T follicular helper cell (primary cell): ENCODE measurements around the gene LSM5.
"Not testable (repeated sequence)": the region's sequence is repeated elsewhere in the genome, so short reads cannot be mapped to it uniquely, and the experiment has no call there.

ENCODE experiments used
- DNase-seq: peaks from one replicate; pipeline ENCODE4 v3.0.0-alpha.2; 2020; ENCODE audit warnings: low read depth

The LSM5 gene

GRCh38 chr7:32506266-32507054 is 16.3 kb upstream of the LSM5 start:
- no peak for DNase-seq

DNA sequence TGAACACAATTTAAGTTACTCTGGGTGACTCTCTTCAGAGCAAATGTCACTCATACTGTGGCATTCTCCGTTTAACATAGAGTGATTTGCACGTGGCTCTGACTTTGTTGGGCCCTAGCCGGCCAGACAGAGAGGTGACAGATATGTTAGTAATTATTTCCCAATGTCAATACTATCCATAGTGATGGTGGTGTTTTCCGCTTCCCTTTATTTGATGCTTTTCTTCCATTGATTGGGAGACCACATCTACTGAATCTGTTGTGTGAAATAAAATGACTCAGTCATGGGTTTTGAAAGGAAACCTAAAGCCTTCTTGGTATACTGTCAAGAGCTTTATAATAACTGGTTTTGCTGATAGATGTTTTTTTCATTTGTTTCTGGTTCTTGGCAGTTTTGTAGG is 12.5 kb upstream of the LSM5 start:
- DNase-seq = no peak

DNA sequence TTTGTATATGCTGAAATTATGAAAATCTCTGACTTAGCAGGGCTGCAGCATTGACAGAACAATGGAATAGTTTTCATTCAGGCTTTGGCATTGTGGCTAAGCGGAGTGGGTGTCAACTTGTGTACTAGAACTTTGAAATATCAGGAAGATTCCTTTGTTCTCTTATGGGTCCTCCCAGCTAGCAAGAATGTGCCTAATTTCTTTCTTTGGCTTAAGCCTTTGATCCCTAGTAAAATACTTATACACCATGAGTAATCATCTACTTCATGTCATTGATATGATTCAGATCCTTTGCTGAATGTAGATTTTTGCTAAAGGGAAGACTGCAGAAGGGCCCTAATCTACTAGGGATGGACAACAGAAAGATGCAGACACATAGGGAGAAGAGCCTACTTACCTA is 11.3 kb upstream of the LSM5 start:
- DNase-seq = no peak

DNA sequence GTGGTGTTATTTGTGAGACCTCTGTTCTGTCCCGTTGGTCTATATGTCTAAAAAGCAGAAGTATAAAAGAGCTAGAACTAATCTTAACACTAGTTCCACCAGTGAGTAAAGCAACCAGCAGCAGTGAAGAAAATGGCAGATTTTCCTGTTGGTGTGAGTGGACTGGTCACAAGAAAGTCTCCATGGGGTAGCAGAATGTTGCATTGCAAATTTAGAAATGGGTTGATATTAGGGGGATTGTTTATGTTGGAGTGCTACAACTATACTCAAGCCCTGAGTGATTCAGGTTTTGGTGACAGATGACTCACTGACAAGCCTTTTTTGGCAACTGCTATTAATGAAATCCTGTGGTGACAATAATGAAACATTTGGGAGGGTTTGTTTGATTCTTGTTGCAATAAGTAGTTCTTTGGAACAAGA is 10.8 kb upstream of the LSM5 start:
- no peak for DNase-seq

- DNase-seq = not testable (repeated sequence)
These were observed 10.0 kb upstream of the LSM5 start for GRCh38 chr7:32500216-32500615.

DNA sequence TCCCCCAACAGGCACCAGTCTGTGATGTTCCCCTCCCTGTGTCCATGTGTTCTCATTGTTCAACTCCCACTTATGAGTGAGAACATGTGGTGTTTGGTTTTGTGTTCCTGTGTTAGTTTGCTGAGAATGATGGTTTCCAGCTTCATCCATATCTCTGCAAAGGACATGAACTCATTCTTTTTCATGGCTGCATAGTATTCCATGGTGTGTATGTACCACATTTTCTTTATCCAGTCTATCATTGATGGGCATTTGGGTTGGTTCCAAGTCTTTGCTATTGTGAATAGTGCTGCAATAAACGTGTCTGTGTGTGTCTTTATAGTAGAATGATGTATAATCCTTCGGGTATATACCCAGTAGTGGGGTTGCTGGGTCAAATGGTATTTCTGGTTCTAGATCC is 9.6 kb upstream of the LSM5 start:
- not testable (repeated sequence) for DNase-seq

- no peak for DNase-seq
These were observed 6.1 kb upstream of the LSM5 start for GRCh38 chr7:32496052-32496813.

- peak; percentile 98 for DNase-seq
These were observed 5.3 kb upstream of the LSM5 start, which contains the start of gene AVL9 for GRCh38 chr7:32495298-32496051. AVL9 (plus strand) TSS chr7:32495489; CDS start chr7:32495710, 221 bp downstream.

- no peak for DNase-seq
These were observed 4.7 kb upstream of the LSM5 start for GRCh38 chr7:32494946-32495297.

- no peak for DNase-seq
These were observed 423 bp downstream of the LSM5 start for GRCh38 chr7:32489788-32490126.

DNA sequence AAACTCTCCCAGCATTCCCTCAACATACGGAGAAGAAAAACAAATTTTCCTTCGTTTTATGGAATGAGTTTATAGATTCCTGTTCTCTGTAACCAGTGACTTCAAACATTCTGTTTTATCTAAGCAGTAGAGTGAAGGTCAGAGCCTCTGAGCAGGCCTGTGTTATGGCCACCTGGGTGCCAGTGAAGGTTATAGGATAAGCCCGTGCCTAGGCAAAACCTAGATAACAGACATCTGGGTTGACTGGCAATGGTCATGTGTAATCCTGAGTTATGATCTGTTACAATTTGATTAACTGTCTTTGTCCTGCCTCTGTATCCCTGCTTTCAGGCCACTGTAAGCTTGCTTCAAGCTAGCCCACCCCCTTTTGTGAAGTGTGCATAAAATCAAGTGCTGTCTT is 8.3 kb downstream of the LSM5 start:
- DNase-seq = no peak

GRCh38 chr7:32481176-32481575 is 9.0 kb downstream of the LSM5 start:
- DNase-seq = no peak

DNA sequence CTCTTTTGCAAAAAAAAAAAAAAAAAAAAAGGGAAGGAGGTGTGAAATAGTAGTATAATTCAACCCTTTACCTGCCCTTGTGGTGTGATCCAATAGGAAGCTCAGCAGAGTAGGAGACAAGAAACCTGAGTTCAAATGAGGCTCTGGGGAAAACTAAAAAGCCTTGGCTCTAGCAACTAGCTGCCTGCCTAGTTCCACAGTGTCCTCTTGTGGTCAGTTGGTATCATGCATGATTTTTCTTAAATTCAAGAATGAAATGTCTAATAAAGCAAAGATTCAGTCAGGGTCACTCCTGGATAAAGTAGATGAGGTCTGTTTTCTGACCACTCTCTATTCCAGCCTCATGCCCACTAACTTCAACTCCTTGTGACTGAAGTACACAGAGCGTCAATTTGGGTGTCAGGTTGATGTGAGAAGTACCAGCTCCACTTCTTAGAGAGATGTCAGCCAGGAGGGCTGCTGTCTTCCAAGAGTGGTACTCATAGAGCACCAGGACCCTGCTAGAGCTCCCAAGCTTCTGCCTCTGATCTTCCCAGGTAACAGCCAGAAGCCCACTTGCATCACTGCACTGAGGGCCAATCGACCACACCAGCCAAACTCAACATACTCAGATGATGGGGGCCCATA is 10.5 kb downstream of the LSM5 start:
- no peak for DNase-seq

- DNase-seq = no peak
These were observed 12.6 kb downstream of the LSM5 start for GRCh38 chr7:32477649-32477980.

DNA sequence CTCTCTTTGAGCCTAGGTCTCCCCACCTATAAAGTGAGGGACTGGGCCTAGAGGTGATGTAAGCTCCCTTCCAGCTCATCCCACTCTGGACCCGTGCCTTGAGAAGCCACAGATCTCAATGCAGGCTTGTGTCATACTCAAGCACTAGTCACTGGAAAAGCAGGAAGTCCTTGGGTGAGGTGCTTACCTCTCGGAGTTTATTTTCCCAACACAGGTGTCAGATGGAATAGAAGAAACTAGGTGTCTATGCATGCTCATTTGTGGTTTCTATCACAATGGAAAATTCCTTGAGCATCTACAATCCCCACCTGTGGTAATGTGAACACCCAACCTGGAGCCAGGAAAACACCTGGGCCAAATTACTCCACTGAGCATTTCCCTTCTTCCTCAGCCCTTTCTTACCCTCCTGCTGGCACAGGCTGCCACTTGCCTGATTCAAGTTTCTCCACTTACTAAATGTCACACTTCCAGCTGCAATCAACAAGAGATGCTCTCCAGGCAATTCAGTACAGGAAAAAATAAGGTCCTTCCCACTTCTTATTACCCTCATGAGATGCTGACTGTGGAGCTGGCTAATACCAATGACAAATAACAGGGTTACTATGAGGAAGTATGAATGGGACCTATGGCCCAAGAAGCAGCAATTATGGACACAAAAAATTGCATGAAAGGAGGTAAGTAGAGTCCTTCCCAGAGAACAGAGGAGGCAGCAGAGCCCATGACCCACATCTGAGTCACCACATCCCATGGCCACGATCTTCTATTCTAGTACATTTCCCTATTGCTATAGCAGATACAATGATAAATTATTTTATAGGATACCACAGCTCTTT is 13.1 kb downstream of the LSM5 start:
- DNase-seq = no peak

GRCh38 chr7:32474008-32474407 is 16.2 kb downstream of the LSM5 start:
- no peak for DNase-seq

DNA sequence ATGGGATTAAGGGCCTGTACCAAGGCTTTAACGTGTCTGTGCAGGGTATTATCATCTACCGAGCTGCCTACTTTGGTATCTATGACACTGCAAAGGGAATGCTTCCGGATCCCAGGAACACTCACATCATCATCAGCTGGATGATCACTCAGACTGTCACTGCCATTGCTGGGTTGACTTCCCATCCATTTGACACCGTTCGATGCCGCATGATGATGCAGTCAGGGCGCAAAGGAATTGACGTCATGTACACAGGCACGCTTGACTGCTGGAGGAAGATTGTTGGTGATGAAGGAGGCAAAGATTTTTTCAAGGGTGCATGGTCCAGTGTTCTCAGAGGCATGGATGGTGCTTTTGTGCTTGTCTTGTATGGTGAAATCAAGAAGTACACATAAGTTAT is 18.2 kb downstream of the LSM5 start:
- no peak for DNase-seq

- no peak for DNase-seq
These were observed 19.3 kb downstream of the LSM5 start for GRCh38 chr7:32470871-32471270.

DNA sequence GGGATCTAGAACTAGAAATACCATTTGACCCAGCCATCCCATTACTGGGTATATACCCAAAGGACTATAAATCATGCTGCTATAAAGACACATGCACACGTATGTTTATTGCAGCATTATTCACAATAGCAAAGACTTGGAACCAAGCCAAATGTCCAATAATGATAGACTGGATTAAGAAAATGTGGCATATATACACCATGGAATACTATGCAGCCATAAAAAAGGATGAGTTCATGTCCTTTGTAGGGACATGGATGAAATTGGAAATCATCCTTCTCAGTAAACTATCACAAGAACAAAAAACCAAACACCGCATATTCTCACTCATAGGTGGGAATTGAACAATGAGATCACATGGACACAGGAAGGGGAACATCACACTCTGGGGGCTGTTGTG is 20.2 kb downstream of the LSM5 start:
- not testable (repeated sequence) for DNase-seq

DNA sequence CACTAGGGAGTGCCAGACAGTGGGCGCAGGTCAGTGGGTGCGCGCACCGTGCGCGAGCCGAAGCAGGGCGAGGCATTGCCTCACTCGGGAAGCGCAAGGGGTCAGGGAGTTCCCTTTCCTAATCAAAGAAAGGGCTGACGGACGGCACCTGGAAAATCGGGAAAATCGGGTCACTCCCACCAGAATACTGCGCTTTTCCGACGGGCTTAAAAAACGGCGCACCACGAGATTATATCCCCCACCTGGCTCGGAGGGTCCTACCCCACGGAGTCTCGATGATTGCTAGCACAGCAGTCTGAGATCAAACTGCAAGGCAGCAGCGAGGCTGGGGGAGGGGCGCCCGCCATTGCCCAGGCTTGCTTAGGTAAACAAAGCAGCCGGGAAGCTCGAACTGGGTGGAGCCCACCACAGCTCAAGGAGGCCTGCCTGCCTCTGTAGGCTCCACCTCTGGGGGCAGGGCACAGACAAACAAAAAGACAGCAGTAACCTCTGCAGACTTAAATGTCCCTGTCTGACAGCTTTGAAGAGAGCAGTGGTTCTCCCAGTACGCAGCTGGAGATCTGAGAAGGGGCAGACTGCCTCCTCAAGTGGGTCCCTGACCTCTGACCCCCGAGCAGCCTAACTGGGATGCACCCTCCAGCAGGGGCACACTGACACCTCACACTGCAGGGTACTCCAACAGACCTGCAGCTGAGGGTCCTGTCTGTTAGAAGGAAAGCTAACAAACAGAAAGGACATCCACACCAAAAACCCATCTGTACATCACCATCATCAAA is 25.4 kb downstream of the LSM5 start:
- not testable (repeated sequence) for DNase-seq

- no peak for DNase-seq
These were observed 27.2 kb downstream of the LSM5 start for GRCh38 chr7:32462977-32463376.
